MM.1S (cell line): ENCODE measurements around the gene GBP3.

Experiments used
- CTCF ChIP-seq: fragments of 300-600 bp; sonication (generic); IDR thresholded peaks from 2 replicates; pipeline ENCODE4 v1.5.1; 2016; ENCODE audit warnings: antibody characterized with exemption, low read length, mixed read lengths
- EZH2 ChIP-seq: fragments of 300-600 bp; sonication (generic); optimal IDR thresholded peaks from 2 replicates; pipeline ENCODE3; 2017; ENCODE audit warnings: low read depth, mild to moderate bottlenecking, antibody characterized with exemption, low read length, mixed read lengths
- EZH2phosphoT487 ChIP-seq: fragments of 300-600 bp; sonication (generic); IDR thresholded peaks from 2 replicates; pipeline ENCODE4 v1.6.1; 2018; ENCODE audit warnings: antibody characterized with exemption, low read length

GRCh38 chr1:88983791-88984559 lies 38.7 kb downstream of the GBP3 start:
- TF ChIP-seq CTCF: peak; percentile 65
- no peak for TF ChIP-seq EZH2
- no peak for TF ChIP-seq EZH2phosphoT487
